Dendritic cell treated with granulocyte-macrophage colony-stimulating factor and Interleukin-4, amounts not matched to agents 40 ng/mL and 50 ng/mL, for 4 days (primary cell): Measurements from ENCODE around the gene UPB1.
"Not testable (repeated sequence)": the region's sequence is repeated elsewhere in the genome, so short reads cannot be mapped to it uniquely, and the experiment has no call there.

Experiments
- H3K27ac Mint-ChIP-seq: one replicate; pipeline ENCODE4 v1.8.0; 2022; ENCODE audit warnings: mild to moderate bottlenecking, mixed read lengths
- H3K27me3 Mint-ChIP-seq: one replicate; pipeline ENCODE4 v1.8.0; 2022; ENCODE audit warnings: mild to moderate bottlenecking, mixed read lengths
- H3K36me3 Mint-ChIP-seq: one replicate; pipeline ENCODE4 v1.8.0; 2022; ENCODE audit warnings: low read depth, mixed read lengths
- H3K4me1 Mint-ChIP-seq: one replicate; pipeline ENCODE4 v1.8.0; 2022; ENCODE audit warnings: low read depth, mixed read lengths
- H3K4me3 Mint-ChIP-seq: one replicate; pipeline ENCODE4 v1.8.0; 2022; ENCODE audit warnings: mild to moderate bottlenecking, moderate library complexity, mixed read lengths
- H3K9me3 Mint-ChIP-seq: one replicate; pipeline ENCODE4 v1.8.0; 2022; ENCODE audit warnings: mixed read lengths
- intact Hi-C: fragments of 100-400 bp; cut with micrococcal nuclease; formaldehyde crosslinking; loops from one replicate; pipeline ENCODE4 v1.15.0; 2022

Gene UPB1

DNA sequence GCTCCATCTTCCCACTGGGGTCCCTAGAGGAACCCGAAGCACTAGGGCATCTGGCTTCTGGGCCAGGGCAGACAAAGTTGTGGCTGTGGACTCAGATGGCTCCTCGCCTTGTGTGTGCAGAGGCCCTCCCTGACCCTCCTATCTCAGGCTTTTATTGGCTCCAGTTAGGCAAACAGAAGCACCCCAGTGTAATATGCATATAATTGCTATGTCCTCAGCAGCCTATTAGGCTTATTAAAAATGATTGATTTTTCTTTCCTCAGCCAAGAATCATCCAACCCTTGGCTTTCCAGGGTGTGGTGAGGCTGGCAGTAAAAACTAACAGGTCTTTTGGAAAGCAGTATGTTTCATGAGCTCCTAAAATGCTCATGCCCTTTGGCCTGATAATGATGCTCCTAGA lies 22.3 kb downstream of the UPB1 start:
- intact Hi-C loops = no loop called here
- no peaks in the 10 kb centered on the region for H3K36me3 Mint-ChIP-seq

DNA sequence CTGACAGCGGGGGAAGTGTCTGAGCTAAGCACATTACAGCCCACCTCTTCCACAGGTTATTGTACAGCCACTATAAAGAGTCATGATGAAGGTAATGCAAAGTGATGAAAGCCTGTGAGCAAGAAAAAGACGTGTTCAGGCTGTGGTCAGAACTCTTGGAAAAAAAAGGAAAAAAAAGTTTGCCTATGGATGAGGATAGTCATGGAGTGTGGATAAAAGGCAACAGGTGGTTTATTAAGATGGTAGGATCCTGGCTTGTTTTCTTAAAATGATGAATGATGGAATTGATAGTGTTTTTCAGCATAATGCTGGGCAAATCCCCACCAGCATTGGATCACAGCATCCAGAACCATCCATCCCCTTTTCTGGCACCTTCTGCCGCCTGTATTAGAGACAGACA lies 23.1 kb downstream of the UPB1 start:
- intact Hi-C loops = no loop called here
- Mint-ChIP-seq H3K4me3 (no peak overlapping the region), H3K36me3 (no peaks in the 10 kb centered on the region), H3K9me3 (no peaks in the 10 kb centered on the region), H3K27ac (no peak overlapping the region), H3K4me1 (peaks cover 58% of the 10 kb centered on the region), H3K27me3 (peaks cover 6% of the 10 kb centered on the region)

More for the DNA sequence above, 22.3 kb downstream of the UPB1 start:
- H3K4me3 Mint-ChIP-seq = no peak overlapping the region
- peaks cover 64% of the 10 kb centered on the region for H3K4me1 Mint-ChIP-seq
- peaks cover 6% of the 10 kb centered on the region for H3K27me3 Mint-ChIP-seq
- H3K9me3 Mint-ChIP-seq = no peaks in the 10 kb centered on the region
- peak overlapping the region; percentile 61 for H3K27ac Mint-ChIP-seq

DNA sequence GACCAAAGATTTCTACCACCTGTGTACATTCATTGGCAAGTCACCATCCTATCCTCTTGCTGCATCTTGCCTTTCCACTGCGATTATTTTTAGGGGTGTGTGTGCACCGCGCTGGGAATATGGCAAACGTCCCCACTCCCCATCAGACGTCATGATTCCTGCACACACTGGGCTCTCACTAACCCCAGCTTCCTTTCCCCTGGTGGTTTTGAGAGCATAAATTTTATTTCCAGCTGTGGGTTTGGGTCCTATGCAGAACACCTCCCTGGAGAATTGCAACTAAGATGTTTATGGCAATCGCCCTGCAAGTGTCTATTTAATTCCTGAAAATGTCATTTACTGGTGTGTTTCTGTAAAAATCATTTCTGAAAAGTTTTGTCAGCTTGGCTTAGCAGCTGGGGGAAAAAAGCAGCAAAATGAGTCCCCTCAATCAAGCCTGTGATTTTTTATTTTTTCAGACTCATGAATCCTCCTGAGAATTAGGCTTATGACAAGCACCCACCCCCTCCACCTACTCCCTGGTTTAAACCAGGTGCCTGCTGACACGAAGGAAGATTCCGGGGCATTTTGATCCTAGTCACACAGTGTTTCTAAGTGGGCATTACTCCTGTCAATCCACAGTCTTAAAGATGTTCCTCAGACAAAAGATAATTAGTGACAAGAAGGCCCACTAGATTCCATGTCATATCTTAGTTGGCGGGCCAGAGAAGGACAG lies 23.8 kb downstream of the UPB1 start:
- Mint-ChIP-seq H3K27ac (no peak overlapping the region), H3K4me1 (peaks cover 51% of the 10 kb centered on the region), H3K27me3 (peaks cover 6% of the 10 kb centered on the region), H3K4me3 (no peak overlapping the region), H3K9me3 (no peaks in the 10 kb centered on the region), H3K36me3 (no peaks in the 10 kb centered on the region)
- intact Hi-C loops = no loop called here

GRCh38 chr22:24519496-24519895 lies 24.4 kb downstream of the UPB1 start:
- Mint-ChIP-seq H3K27ac (no peak overlapping the region), H3K9me3 (no peaks in the 10 kb centered on the region), H3K36me3 (no peaks in the 10 kb centered on the region), H3K4me3 (no peak overlapping the region), H3K27me3 (peaks cover 6% of the 10 kb centered on the region), H3K4me1 (peaks cover 45% of the 10 kb centered on the region)
- intact Hi-C loops = no loop called here

- no peak overlapping the region for H3K4me3 Mint-ChIP-seq
- no peaks in the 10 kb centered on the region for H3K9me3 Mint-ChIP-seq
- H3K36me3 Mint-ChIP-seq = no peaks in the 10 kb centered on the region
- intact Hi-C loops = loop anchor here (10.0 kb wide), 1 partner anchor 337 kb away; the partner anchor contains the start of gene SUSD2
- H3K27me3 Mint-ChIP-seq = peaks cover 6% of the 10 kb centered on the region
- no peak overlapping the region for H3K27ac Mint-ChIP-seq
- peaks cover 31% of the 10 kb centered on the region for H3K4me1 Mint-ChIP-seq
Observed at GRCh38 chr22:24521791-24522245, 26.7 kb downstream of the UPB1 start.

DNA sequence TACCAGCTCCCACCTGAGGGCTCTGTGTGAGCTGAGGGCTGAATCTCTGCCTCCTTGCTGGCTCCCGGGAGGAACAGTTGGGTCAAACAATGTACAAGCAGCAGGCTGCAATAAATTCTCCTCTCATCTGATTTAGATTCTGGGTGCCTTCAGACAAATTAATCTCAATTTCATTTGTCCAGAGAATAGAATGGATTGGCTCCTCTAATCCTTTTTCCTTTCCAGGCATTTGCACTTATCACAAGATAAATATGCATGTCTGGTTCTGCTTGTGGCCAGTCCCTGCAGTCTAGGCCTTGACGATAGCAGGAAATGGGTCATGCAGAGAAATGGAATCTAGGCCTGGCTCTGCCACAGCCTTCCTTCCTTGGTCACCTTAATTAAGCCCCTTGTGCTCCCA lies 28.7 kb downstream of the UPB1 start:
- no peaks in the 10 kb centered on the region for H3K9me3 Mint-ChIP-seq
- intact Hi-C loops = loop anchor here (10.0 kb wide), 1 partner anchor 339 kb away; the partner anchor contains the start of gene SUSD2
- H3K4me1 Mint-ChIP-seq = peaks cover 23% of the 10 kb centered on the region
- H3K27me3 Mint-ChIP-seq = peaks cover 2% of the 10 kb centered on the region
- no peak overlapping the region for H3K27ac Mint-ChIP-seq
- H3K4me3 Mint-ChIP-seq = no peak overlapping the region
- H3K36me3 Mint-ChIP-seq = no peaks in the 10 kb centered on the region

- Mint-ChIP-seq H3K4me1 (peaks cover 23% of the 10 kb centered on the region), H3K4me3 (no peak overlapping the region), H3K36me3 (no peaks in the 10 kb centered on the region), H3K27ac (no peak overlapping the region), H3K27me3 (peaks cover 1% of the 10 kb centered on the region), H3K9me3 (no peaks in the 10 kb centered on the region)
- intact Hi-C loops = loop anchor here (1.0 to 10.0 kb wide), 3 partner anchors 102 to 341 kb away; partner anchors contain the start of gene SUSD2
Observed at GRCh38 chr22:24525416-24526037, 30.4 kb downstream of the UPB1 start.

- Mint-ChIP-seq H3K27ac (no peak overlapping the region), H3K36me3 (no peaks in the 10 kb centered on the region), H3K9me3 (no peaks in the 10 kb centered on the region), H3K4me1 (peaks cover 23% of the 10 kb centered on the region), H3K4me3 (no peak overlapping the region), H3K27me3 (peaks cover 1% of the 10 kb centered on the region)
- intact Hi-C loops = loop anchor here (10.0 kb wide), 1 partner anchor 341 kb away; the partner anchor contains the start of gene SUSD2
Observed at GRCh38 chr22:24526191-24526590, 31.1 kb downstream of the UPB1 start.

- H3K9me3 Mint-ChIP-seq = no peaks in the 10 kb centered on the region
- intact Hi-C loops = loop anchor here (10.0 kb wide), 1 partner anchor 345 kb away; the partner anchor contains the start of gene SUSD2
- H3K36me3 Mint-ChIP-seq = no peaks in the 10 kb centered on the region
- peaks cover 16% of the 10 kb centered on the region for H3K4me1 Mint-ChIP-seq
- no peaks in the 10 kb centered on the region for H3K27me3 Mint-ChIP-seq
- no peak overlapping the region for H3K4me3 Mint-ChIP-seq
- H3K27ac Mint-ChIP-seq = peak overlapping the region; percentile 23
Observed at GRCh38 chr22:24529898-24530297, 34.8 kb downstream of the UPB1 start.

- H3K27ac Mint-ChIP-seq, H3K27me3 Mint-ChIP-seq, H3K9me3 Mint-ChIP-seq, H3K36me3 Mint-ChIP-seq, intact Hi-C loops, H3K4me3 Mint-ChIP-seq: not testable (repeated sequence)
- H3K4me1 Mint-ChIP-seq = peaks cover 11% of the 10 kb centered on the region
Observed at GRCh38 chr22:24530968-24531367, 35.8 kb downstream of the UPB1 start.

DNA sequence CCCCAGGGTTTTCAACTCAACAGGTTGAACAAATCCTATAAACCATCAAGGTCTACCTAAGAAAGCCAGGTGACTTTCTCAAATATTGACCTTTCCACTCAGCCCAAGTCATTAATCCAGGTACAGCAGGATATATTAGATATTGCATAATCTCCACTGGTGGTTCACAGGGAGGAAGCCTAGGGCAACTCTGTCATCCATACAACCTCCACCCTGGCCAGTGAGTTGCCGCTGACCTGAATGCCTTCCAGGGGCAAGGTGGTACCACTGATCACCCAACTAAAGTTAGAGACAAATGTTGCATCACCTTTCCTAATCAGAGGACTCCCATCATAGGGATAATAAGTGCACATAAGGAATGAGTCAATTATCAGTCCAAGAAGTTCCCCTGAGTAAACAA lies 36.9 kb downstream of the UPB1 start:
- Mint-ChIP-seq H3K4me3 (no peak overlapping the region), H3K36me3 (no peaks in the 10 kb centered on the region), H3K4me1 (peaks cover 11% of the 10 kb centered on the region), H3K27ac (no peak overlapping the region), H3K9me3 (no peaks in the 10 kb centered on the region), H3K27me3 (no peaks in the 10 kb centered on the region)
- intact Hi-C loops = no loop called here

GRCh38 chr22:24535348-24535747 lies 40.2 kb downstream of the UPB1 start:
- Mint-ChIP-seq H3K9me3 (no peaks in the 10 kb centered on the region), H3K4me3 (no peak overlapping the region), H3K27me3 (no peaks in the 10 kb centered on the region), H3K27ac (no peak overlapping the region), H3K4me1 (no peaks in the 10 kb centered on the region), H3K36me3 (peaks cover 22% of the 10 kb centered on the region)
- intact Hi-C loops = no loop called here

GRCh38 chr22:24536089-24536488 lies 41.0 kb downstream of the UPB1 start:
- no peaks in the 10 kb centered on the region for H3K9me3 Mint-ChIP-seq
- H3K36me3 Mint-ChIP-seq = peaks cover 30% of the 10 kb centered on the region
- H3K4me1 Mint-ChIP-seq = no peaks in the 10 kb centered on the region
- no peak overlapping the region for H3K27ac Mint-ChIP-seq
- no peaks in the 10 kb centered on the region for H3K27me3 Mint-ChIP-seq
- H3K4me3 Mint-ChIP-seq = no peak overlapping the region
- intact Hi-C loops = no loop called here

GRCh38 chr22:24540470-24540869 lies 45.3 kb downstream of the UPB1 start:
- Mint-ChIP-seq H3K9me3 (no peaks in the 10 kb centered on the region), H3K4me1 (peaks cover 29% of the 10 kb centered on the region), H3K27ac (no peak overlapping the region), H3K4me3 (no peak overlapping the region), H3K36me3 (peaks cover 73% of the 10 kb centered on the region), H3K27me3 (no peaks in the 10 kb centered on the region)
- intact Hi-C loops = no loop called here
